SJSA1 (cell line): Measurements from ENCODE around the gene TCAP. TPM values are rescaled to one million over a fixed set of nuclear protein-coding genes. Genes with fewer than 3 reads are reported as not detected.

Experiments used
- DNase-seq, 2 experiments: peaks; one replicate each; pipeline ENCODE4 v3.0.0-alpha.2; 2015 to 2020; ENCODE audit warnings: low spot score in 2 of 2, low read depth in 1 of 2
- H3K27ac ChIP-seq: fragments of 250-450 bp; sonication (Bioruptor Pico); 2 replicates; pipeline ENCODE4 v1.5.1; 2020; ENCODE audit warnings: mild to moderate bottlenecking, moderate library complexity
- H3K27me3 ChIP-seq: fragments of 250-450 bp; sonication (Bioruptor Pico); replicated peaks from 2 replicates; pipeline ENCODE4 v1.5.1; 2020; ENCODE audit warnings: mild to moderate bottlenecking, moderate library complexity
- H3K36me3 ChIP-seq: fragments of 250-450 bp; sonication (Bioruptor Pico); 2 replicates; pipeline ENCODE4 v1.5.1; 2020; ENCODE audit warnings: mild to moderate bottlenecking
- H3K4me1 ChIP-seq: fragments of 250-450 bp; sonication (Bioruptor Pico); replicated peaks from 2 replicates; pipeline ENCODE4 v1.6.1; 2021; ENCODE audit warnings: mild to moderate bottlenecking
- H3K4me3 ChIP-seq: fragments of 250-450 bp; sonication (Bioruptor Pico); 2 replicates; pipeline ENCODE4 v1.5.1; 2020; ENCODE audit warnings: mild to moderate bottlenecking
- H3K9me3 ChIP-seq: fragments of 250-450 bp; sonication (Bioruptor Pico); replicated peaks from 2 replicates; pipeline ENCODE4 v1.5.1; 2020; ENCODE audit warnings: mild to moderate bottlenecking
- total RNA-seq: library from RNA; depleted of rRNA; stranded (reverse); fragments of >200 nt; shearing (Covaris generic); gene quantifications from 2 replicates; pipeline ENCODE4 v1.2.3, GENCODE V29; 2014

Gene TCAP
- total RNA-seq, 1 experiment from 2014 or later: 0.11 TPM

DNA sequence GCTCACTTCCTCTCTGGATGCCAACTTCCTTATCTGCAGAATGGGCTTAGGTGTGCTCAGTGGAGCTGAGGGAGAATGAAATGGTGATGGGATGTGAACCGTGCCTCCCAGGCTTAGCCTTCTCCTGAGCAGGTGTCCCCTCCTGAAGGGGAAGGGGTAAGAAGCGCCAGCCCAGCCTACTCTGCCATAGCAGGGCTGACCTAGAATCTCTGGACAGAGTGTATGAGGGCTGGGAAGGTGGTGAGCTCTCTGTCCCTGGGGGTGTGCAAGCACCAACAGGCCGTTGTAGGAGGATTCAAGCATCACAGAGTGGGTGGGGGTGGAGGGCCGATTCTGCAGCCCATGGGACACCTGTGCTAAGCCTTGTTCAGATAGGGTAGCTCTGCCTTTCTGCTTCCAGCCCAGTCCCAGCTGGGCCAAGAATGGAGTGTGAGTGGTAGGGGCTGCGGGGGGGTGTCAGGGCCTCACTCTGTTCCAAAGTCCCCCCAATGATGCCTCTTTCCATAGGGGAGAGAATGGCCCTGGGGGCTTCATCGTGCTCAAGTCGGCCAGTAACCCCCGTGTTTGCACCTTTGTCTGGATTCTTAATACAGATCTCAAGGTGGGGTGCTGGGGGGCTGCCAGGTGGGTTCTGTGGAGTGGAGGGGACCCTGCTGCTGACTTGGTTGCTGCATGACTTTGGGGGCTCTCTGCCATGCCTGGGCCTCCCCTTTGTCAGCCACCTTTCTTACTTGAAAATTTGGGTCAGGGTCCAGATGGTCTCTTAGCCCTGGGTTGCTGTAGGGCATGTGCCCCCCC is 3.2 kb upstream of the TCAP start:
- Histone ChIP-seq H3K4me3 (no peak overlapping the region), H3K9me3 (no peaks in the 10 kb centered on the region), H3K27me3 (peaks cover 12% of the 10 kb centered on the region), H3K27ac (no peak overlapping the region), H3K36me3 (peaks cover 17% of the 10 kb centered on the region), H3K4me1 (peaks cover 4% of the 10 kb centered on the region; the same call in 1 of the 2 replicates)
- no peak for DNase-seq

- H3K27me3 ChIP-seq: peaks cover 18% of the 10 kb centered on the region
- H3K4me1 ChIP-seq: peaks cover 4% of the 10 kb centered on the region; the same call in 1 of the 2 replicates
Observed at GRCh38 chr17:39662551-39663339, 2.4 kb upstream of the TCAP start.

DNA sequence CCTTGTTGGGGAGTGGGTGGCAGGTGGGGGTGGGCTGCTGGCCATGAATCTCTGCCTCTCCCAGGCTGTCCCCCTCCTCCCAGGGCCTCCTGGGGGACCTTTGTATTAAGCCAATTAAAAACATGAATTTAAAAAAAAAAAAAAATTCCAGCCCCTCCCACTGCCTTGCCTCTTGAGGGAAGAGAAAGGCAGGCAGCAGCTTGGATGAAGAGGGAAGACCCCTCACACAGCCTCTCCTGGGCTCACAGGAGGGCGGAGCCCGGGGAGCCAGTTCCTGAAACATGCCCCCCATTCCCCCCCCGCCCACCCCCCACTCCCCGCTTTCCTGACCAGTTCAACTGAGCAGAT is 1.8 kb upstream of the TCAP start:
- no peak overlapping the region for H3K4me3 ChIP-seq
- no peak for DNase-seq
- peaks cover 17% of the 10 kb centered on the region for H3K36me3 ChIP-seq
- peaks cover 7% of the 10 kb centered on the region for H3K4me1 ChIP-seq
- peaks cover 21% of the 10 kb centered on the region for H3K27me3 ChIP-seq
- H3K27ac ChIP-seq: no peak overlapping the region
- H3K9me3 ChIP-seq: 0 out of 2 replicates have a peak, but pooled peaks cover 2% of the 10 kb centered on the region

More at GRCh38 chr17:39662551-39663339, 2.4 kb upstream of the TCAP start:
- DNase-seq: no peak
- no peak overlapping the region for H3K4me3 ChIP-seq
- H3K27ac ChIP-seq: no peak overlapping the region
- H3K9me3 ChIP-seq: no peaks in the 10 kb centered on the region
- H3K36me3 ChIP-seq: peaks cover 17% of the 10 kb centered on the region

DNA sequence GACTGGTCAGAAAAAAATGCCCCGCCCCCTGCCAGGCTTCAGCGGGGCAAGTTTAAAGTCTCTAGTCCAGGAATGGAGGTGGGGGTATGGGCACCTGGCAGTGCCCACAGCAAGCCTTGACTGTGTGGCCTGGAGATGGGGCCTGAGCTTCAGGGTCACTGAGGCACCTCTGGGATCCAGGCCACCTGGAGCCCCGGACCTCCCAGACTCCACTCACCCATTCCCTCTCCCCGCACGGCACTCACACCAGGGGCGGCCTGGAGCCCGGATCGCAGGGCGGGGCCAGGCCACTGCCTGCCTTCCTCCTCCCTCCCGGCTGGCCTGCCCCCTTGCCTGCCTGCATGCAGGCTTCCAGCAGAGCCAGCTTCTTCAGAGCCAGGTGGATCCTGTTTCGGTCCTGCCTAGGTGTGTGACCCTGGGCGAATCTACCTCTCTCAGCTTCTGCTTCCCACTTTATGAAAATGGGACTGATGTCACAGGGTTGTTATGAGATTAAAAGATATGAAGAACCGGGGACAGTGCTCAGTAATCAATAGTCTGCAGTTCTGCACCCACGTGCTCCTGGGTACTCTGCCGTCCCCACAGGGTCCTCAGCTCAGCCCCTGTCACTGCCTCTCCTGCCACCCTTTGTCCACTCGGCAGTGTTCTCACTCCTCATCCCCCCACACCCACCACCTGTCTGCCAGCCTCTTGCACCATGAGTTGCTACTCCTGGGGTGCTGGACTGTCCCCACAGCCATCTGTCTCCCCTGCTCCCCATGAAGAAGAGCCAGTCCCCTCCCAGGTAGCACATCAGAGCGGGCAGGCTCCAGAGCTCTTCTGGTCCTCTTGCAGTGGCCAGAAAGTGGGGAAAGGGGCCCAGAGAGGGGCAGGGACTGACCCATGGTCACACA is 1.2 kb upstream of the TCAP start:
- H3K27ac ChIP-seq: no peak overlapping the region
- peaks cover 11% of the 10 kb centered on the region for H3K4me1 ChIP-seq
- no peak for DNase-seq
- H3K9me3 ChIP-seq: 0 out of 2 replicates have a peak, but pooled peaks cover 2% of the 10 kb centered on the region
- H3K36me3 ChIP-seq: peaks cover 17% of the 10 kb centered on the region
- peaks cover 26% of the 10 kb centered on the region for H3K27me3 ChIP-seq
- H3K4me3 ChIP-seq: no peak overlapping the region

- Histone ChIP-seq H3K9me3 (0 out of 2 replicates have a peak, but pooled peaks cover 2% of the 10 kb centered on the region), H3K4me1 (peaks cover 11% of the 10 kb centered on the region), H3K4me3 (no peak overlapping the region), H3K27ac (no peak overlapping the region), H3K27me3 (peaks cover 34% of the 10 kb centered on the region), H3K36me3 (peaks cover 7% of the 10 kb centered on the region)
- peak in 1 of 2 experiments; percentile 38 for DNase-seq
Observed at GRCh38 chr17:39665642-39666224, 584 bp downstream of the TCAP start.

- peaks cover 37% of the 10 kb centered on the region for H3K27me3 ChIP-seq
Observed at GRCh38 chr17:39666231-39666600, 1.1 kb downstream of the TCAP start.

DNA sequence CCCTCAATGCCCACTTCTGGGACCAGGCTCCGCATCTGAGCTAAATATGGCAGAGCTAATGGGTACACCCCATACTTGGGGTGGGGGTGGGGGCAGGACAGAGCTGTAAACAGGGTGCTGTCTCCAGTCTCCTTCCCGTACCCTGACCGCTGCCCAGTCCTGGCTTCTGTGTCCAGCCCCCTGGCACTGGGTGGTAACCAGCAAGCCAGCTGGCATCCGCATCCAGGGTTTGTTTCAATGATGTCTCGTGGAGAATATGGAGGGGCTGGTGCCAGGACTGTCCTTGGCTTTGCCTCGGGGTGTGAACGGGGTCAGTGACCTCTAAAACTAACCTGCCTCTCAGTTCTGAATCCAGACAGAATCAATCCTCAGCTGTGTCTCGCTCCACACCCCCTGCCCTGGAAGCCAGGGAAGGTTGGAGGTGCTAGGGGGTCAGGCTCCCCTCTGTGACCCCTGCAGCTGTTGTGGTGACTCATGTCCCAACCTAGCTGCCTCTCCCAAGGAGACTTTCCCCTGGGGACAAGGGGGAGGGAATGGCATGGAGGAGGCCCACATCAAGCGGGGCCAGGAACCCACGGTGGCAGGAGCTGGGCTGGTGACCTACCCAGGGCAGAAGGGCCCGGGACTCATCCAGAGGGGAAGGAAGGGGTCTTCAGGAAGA is 1.6 kb downstream of the TCAP start:
- H3K4me1 ChIP-seq: peaks cover 11% of the 10 kb centered on the region
- H3K27ac ChIP-seq: no peak overlapping the region
- no peak for DNase-seq
- 0 out of 2 replicates have a peak, but pooled peaks cover 2% of the 10 kb centered on the region for H3K9me3 ChIP-seq
- no peak overlapping the region for H3K4me3 ChIP-seq
- peaks cover under 1% of the 10 kb centered on the region; the same call in 1 of the 2 replicates for H3K36me3 ChIP-seq
- peaks cover 42% of the 10 kb centered on the region for H3K27me3 ChIP-seq

More at GRCh38 chr17:39666231-39666600, 1.1 kb downstream of the TCAP start:
- Histone ChIP-seq H3K27ac (no peak overlapping the region), H3K4me3 (no peak overlapping the region), H3K4me1 (peaks cover 11% of the 10 kb centered on the region), H3K9me3 (0 out of 2 replicates have a peak, but pooled peaks cover 2% of the 10 kb centered on the region), H3K36me3 (peaks cover 3% of the 10 kb centered on the region; the same call in 1 of the 2 replicates)
- DNase-seq: no peak

- Histone ChIP-seq H3K4me1 (peaks cover 11% of the 10 kb centered on the region), H3K27me3 (peaks cover 44% of the 10 kb centered on the region), H3K27ac (no peak overlapping the region), H3K9me3 (0 out of 2 replicates have a peak, but pooled peaks cover 2% of the 10 kb centered on the region), H3K4me3 (no peak overlapping the region), H3K36me3 (no peaks in the 10 kb centered on the region)
- no peak for DNase-seq
Observed at GRCh38 chr17:39667262-39667944, 2.3 kb downstream of the TCAP start.

DNA sequence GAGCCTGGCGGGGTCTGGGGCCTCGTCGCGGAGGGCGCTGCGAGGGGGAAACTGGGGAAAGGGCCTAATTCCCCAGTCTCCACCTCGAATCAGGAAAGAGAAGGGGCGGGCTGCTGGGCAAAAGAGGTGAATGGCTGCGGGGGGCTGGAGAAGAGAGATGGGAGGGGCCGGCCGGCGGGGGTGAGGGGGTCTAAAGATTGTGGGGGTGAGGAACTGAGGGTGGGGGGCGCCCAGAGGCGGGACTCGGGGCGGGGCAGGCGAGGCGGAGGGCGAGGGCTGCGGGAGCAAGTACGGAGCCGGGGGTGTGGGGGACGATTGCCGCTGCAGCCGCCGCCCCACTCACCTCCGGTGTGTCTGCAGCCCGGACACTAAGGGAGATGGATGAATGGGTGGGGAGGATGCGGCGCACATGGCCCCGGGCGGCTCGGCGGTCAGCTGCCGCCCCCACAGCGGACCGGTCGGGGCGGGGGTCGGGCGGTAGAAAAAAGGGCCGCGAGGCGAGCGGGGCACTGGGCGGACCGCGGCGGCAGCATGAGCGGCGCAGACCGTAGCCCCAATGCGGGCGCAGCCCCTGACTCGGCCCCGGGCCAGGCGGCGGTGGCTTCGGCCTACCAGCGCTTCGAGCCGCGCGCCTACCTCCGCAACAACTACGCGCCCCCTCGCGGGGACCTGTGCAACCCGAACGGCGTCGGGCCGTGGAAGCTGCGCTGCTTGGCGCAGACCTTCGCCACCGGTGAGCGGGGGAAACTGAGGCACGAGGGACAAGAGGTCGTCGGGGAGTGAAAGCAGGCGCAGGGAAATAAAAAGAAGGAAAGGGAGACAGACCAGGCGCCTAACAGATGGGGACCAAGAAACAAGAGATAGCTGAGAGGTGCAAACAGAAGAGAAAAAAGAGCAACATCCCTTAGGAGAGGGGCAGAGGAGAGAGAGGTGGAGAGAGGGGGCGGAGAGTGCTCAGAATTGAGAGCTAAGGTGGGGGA is 3.1 kb downstream of the TCAP start, which contains the start of gene PNMT:
Gene PNMT, plus strand, starts transcription at position 509 of the 980 bp plus-strand sequence. Its CDS starts 23 bp downstream, at position 532.
- Histone ChIP-seq H3K27ac (no peak within 1 kb of the TSS), H3K9me3 (0 out of 2 replicates have a peak, but pooled peaks cover 2% of the 10 kb centered on the region), H3K4me1 (peaks cover 11% of the 10 kb centered on the region), H3K27me3 (peaks cover 44% of the 10 kb centered on the region), H3K36me3 (no peaks in the 10 kb centered on the region), H3K4me3 (peak within 1 kb of the TSS; percentile 29)
- DNase-seq: peak; percentile 43 to 64

DNA sequence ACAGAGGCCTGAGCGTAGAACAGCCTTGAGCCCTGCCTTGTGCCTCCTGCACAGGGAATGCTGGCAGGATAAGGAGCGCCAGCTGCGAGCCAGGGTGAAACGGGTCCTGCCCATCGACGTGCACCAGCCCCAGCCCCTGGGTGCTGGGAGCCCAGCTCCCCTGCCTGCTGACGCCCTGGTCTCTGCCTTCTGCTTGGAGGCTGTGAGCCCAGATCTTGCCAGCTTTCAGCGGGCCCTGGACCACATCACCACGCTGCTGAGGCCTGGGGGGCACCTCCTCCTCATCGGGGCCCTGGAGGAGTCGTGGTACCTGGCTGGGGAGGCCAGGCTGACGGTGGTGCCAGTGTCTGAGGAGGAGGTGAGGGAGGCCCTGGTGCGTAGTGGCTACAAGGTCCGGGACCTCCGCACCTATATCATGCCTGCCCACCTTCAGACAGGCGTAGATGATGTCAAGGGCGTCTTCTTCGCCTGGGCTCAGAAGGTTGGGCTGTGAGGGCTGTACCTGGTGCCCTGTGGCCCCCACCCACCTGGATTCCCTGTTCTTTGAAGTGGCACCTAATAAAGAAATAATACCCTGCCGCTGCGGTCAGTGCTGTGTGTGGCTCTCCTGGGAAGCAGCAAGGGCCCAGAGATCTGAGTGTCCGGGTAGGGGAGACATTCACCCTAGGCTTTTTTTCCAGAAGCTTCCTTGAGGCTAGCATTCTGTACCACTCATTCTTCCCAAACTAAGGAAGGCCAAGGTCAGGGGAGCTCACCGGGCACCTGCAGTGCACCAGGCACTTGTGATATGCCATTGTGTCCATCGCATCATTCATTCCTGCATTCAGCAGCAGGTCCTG is 5.0 kb downstream of the TCAP start:
- no peak for DNase-seq
- H3K4me3 ChIP-seq: no peak overlapping the region
- H3K36me3 ChIP-seq: no peaks in the 10 kb centered on the region
- H3K27me3 ChIP-seq: peaks cover 44% of the 10 kb centered on the region
- no peak overlapping the region for H3K27ac ChIP-seq
- H3K9me3 ChIP-seq: 0 out of 2 replicates have a peak, but pooled peaks cover 2% of the 10 kb centered on the region
- H3K4me1 ChIP-seq: peaks cover 11% of the 10 kb centered on the region
